Osteocyte (in vitro differentiated cells): ENCODE data around the gene PRSS38. TPM values are rescaled to one million over a fixed set of nuclear protein-coding genes. Genes with fewer than 3 reads are reported as not detected.

ENCODE experiments used
- DNase-seq: peaks from one replicate; pipeline ENCODE4 v3.0.0; 2021; ENCODE audit warnings: mixed read lengths; ENCODE audit not compliant: unreplicated experiment; ENCODE audit errors: extremely low spot score
- H3K27ac Mint-ChIP-seq: one replicate; pipeline ENCODE4 v1.8.0; 2021; ENCODE audit warnings: mild to moderate bottlenecking, mixed read lengths; ENCODE audit not compliant: unreplicated experiment
- H3K27me3 Mint-ChIP-seq: one replicate; pipeline ENCODE4 v1.8.0; 2021; ENCODE audit warnings: mixed read lengths; ENCODE audit not compliant: unreplicated experiment
- H3K36me3 Mint-ChIP-seq: one replicate; pipeline ENCODE4 v1.8.0; 2021; ENCODE audit warnings: mixed read lengths; ENCODE audit not compliant: unreplicated experiment
- H3K4me1 Mint-ChIP-seq: one replicate; pipeline ENCODE4 v1.8.0; 2021; ENCODE audit warnings: mixed read lengths; ENCODE audit not compliant: unreplicated experiment
- H3K4me3 Mint-ChIP-seq: one replicate; pipeline ENCODE4 v1.8.0; 2021; ENCODE audit warnings: mild to moderate bottlenecking, moderate library complexity, mixed read lengths; ENCODE audit not compliant: unreplicated experiment
- H3K9me3 Mint-ChIP-seq: one replicate; pipeline ENCODE4 v1.8.0; 2021; ENCODE audit warnings: mixed read lengths; ENCODE audit not compliant: unreplicated experiment
- total RNA-seq: library from RNA; stranded (reverse); gene quantifications from 2 replicates; pipeline ENCODE4 v1.2.1, GENCODE V29; 2021
- TF ChIP-seq, protein P1 (sequence below): fragments of 200-600 bp; sonication (generic); IDR thresholded peaks from 2 replicates; pipeline ENCODE4 v1.5.0; 2021; ENCODE audit warnings: antibody characterized with exemption, mild to moderate bottlenecking, moderate library complexity

PRSS38 gene
- total RNA-seq, 1 donor from 2014 or later: not detected

- TF ChIP-seq, protein P1, sequence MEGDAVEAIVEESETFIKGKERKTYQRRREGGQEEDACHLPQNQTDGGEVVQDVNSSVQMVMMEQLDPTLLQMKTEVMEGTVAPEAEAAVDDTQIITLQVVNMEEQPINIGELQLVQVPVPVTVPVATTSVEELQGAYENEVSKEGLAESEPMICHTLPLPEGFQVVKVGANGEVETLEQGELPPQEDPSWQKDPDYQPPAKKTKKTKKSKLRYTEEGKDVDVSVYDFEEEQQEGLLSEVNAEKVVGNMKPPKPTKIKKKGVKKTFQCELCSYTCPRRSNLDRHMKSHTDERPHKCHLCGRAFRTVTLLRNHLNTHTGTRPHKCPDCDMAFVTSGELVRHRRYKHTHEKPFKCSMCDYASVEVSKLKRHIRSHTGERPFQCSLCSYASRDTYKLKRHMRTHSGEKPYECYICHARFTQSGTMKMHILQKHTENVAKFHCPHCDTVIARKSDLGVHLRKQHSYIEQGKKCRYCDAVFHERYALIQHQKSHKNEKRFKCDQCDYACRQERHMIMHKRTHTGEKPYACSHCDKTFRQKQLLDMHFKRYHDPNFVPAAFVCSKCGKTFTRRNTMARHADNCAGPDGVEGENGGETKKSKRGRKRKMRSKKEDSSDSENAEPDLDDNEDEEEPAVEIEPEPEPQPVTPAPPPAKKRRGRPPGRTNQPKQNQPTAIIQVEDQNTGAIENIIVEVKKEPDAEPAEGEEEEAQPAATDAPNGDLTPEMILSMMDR: no peak
- Mint-ChIP-seq H3K4me1 (peaks cover 39% of the 10 kb centered on the region), H3K27ac (no peak overlapping the region), H3K27me3 (peaks cover 5% of the 10 kb centered on the region), H3K9me3 (no peaks in the 10 kb centered on the region), H3K36me3 (no peaks in the 10 kb centered on the region), H3K4me3 (peak overlapping the region; percentile 71)
- DNase-seq: peak; percentile 83
These were observed 27.0 kb upstream of the PRSS38 start for GRCh38 chr1:227788271-227789083.

- Mint-ChIP-seq H3K36me3 (no peaks in the 10 kb centered on the region), H3K27me3 (peaks cover 5% of the 10 kb centered on the region), H3K4me1 (peaks cover 47% of the 10 kb centered on the region), H3K4me3 (peak overlapping the region; percentile 71), H3K9me3 (no peaks in the 10 kb centered on the region), H3K27ac (no peak overlapping the region)
- TF ChIP-seq, protein P1: peak; percentile 30
- peak; percentile 80 for DNase-seq
These were observed 26.1 kb upstream of the PRSS38 start for GRCh38 chr1:227789084-227790033.

GRCh38 chr1:227790034-227790400 lies 25.5 kb upstream of the PRSS38 start:
- Mint-ChIP-seq H3K4me1 (peaks cover 53% of the 10 kb centered on the region), H3K27me3 (peaks cover 5% of the 10 kb centered on the region)

GRCh38 chr1:227790868-227791267 lies 24.6 kb upstream of the PRSS38 start:
- H3K27ac Mint-ChIP-seq: no peak overlapping the region
- peaks cover 53% of the 10 kb centered on the region for H3K4me1 Mint-ChIP-seq

More at GRCh38 chr1:227790034-227790400, 25.5 kb upstream of the PRSS38 start:
- no peak overlapping the region for H3K4me3 Mint-ChIP-seq
- H3K36me3 Mint-ChIP-seq: no peaks in the 10 kb centered on the region
- TF ChIP-seq, protein P1: no peak
- no peak for DNase-seq
- H3K9me3 Mint-ChIP-seq: no peaks in the 10 kb centered on the region
- H3K27ac Mint-ChIP-seq: no peak overlapping the region

More at GRCh38 chr1:227790868-227791267, 24.6 kb upstream of the PRSS38 start:
- Mint-ChIP-seq H3K36me3 (no peaks in the 10 kb centered on the region), H3K4me3 (no peak overlapping the region), H3K9me3 (no peaks in the 10 kb centered on the region), H3K27me3 (peaks cover 5% of the 10 kb centered on the region)
- TF ChIP-seq, protein P1: no peak
- peak; percentile 46 for DNase-seq
